ENCODE results near the gene ACTR1A.

Gene ACTR1A

GRCh38 chr10:102485093-102485784, 17.3 kb downstream of the ACTR1A start:
- H3K9me3 ChIP-seq (ENCODE audit: control insufficient read depth, insufficient read depth, low read length): no peaks in the 10 kb centered on the region
- no peak overlapping the region for H3K9ac ChIP-seq (ENCODE audit: low read depth, low read length)
- H3K36me3 ChIP-seq (ENCODE audit: insufficient read depth, low read length): peaks cover 46% of the 10 kb centered on the region
- no peaks in the 10 kb centered on the region for H3K4me1 ChIP-seq (ENCODE audit: insufficient read depth, low read length)

GRCh38 chr10:102484021-102484420, 18.5 kb downstream of the ACTR1A start:
- Histone ChIP-seq H3K4me1 (ENCODE audit: insufficient read depth, low read length) (no peaks in the 10 kb centered on the region), H3K36me3 (ENCODE audit: insufficient read depth, low read length) (peaks cover 46% of the 10 kb centered on the region), H3K9ac (ENCODE audit: low read depth, low read length) (no peak overlapping the region), H3K9me3 (ENCODE audit: control insufficient read depth, insufficient read depth, low read length) (no peaks in the 10 kb centered on the region)

- peaks cover 30% of the 10 kb centered on the region for H3K36me3 ChIP-seq (ENCODE audit: insufficient read depth, low read length)
- H3K4me1 ChIP-seq (ENCODE audit: insufficient read depth, low read length): no peaks in the 10 kb centered on the region
- no peaks in the 10 kb centered on the region for H3K9me3 ChIP-seq (ENCODE audit: control insufficient read depth, insufficient read depth, low read length)
- no peak overlapping the region for H3K9ac ChIP-seq (ENCODE audit: low read depth, low read length)
Observed at GRCh38 chr10:102480396-102480795, 22.1 kb downstream of the ACTR1A start.

GRCh38 chr10:102479651-102480050, 22.9 kb downstream of the ACTR1A start:
- peaks cover 26% of the 10 kb centered on the region for H3K36me3 ChIP-seq (ENCODE audit: insufficient read depth, low read length)
- H3K9me3 ChIP-seq (ENCODE audit: control insufficient read depth, insufficient read depth, low read length): no peaks in the 10 kb centered on the region
- H3K4me1 ChIP-seq (ENCODE audit: insufficient read depth, low read length): no peaks in the 10 kb centered on the region
- H3K9ac ChIP-seq (ENCODE audit: low read depth, low read length): no peak overlapping the region

GRCh38 chr10:102476466-102477141, 25.9 kb downstream of the ACTR1A start:
- Histone ChIP-seq H3K9ac (ENCODE audit: low read depth, low read length) (no peak overlapping the region), H3K9me3 (ENCODE audit: control insufficient read depth, insufficient read depth, low read length) (no peaks in the 10 kb centered on the region), H3K36me3 (ENCODE audit: insufficient read depth, low read length) (peaks cover 12% of the 10 kb centered on the region), H3K4me1 (ENCODE audit: insufficient read depth, low read length) (no peaks in the 10 kb centered on the region)

- H3K9me3 ChIP-seq (ENCODE audit: control insufficient read depth, insufficient read depth, low read length): no peaks in the 10 kb centered on the region
- peaks cover 2% of the 10 kb centered on the region for H3K36me3 ChIP-seq (ENCODE audit: insufficient read depth, low read length)
- no peak overlapping the region for H3K9ac ChIP-seq (ENCODE audit: low read depth, low read length)
- H3K4me1 ChIP-seq (ENCODE audit: insufficient read depth, low read length): no peaks in the 10 kb centered on the region
Observed at GRCh38 chr10:102475451-102476040, 27.0 kb downstream of the ACTR1A start.

- Histone ChIP-seq H3K9ac (ENCODE audit: low read depth, low read length) (no peak overlapping the region), H3K4me1 (ENCODE audit: insufficient read depth, low read length) (no peaks in the 10 kb centered on the region), H3K36me3 (ENCODE audit: insufficient read depth, low read length) (no peaks in the 10 kb centered on the region), H3K9me3 (ENCODE audit: control insufficient read depth, insufficient read depth, low read length) (no peaks in the 10 kb centered on the region)
Observed at GRCh38 chr10:102473445-102474331, 28.8 kb downstream of the ACTR1A start.

GRCh38 chr10:102470579-102471546, 31.6 kb downstream of the ACTR1A start:
- Histone ChIP-seq H3K36me3 (ENCODE audit: insufficient read depth, low read length) (no peaks in the 10 kb centered on the region), H3K9me3 (ENCODE audit: control insufficient read depth, insufficient read depth, low read length) (no peaks in the 10 kb centered on the region), H3K4me1 (ENCODE audit: insufficient read depth, low read length) (no peaks in the 10 kb centered on the region; the same call in 1 of the 2 replicates), H3K9ac (ENCODE audit: low read depth, low read length) (no peak overlapping the region)

- no peaks in the 10 kb centered on the region for H3K9me3 ChIP-seq (ENCODE audit: control insufficient read depth, insufficient read depth, low read length)
- no peak overlapping the region for H3K9ac ChIP-seq (ENCODE audit: low read depth, low read length)
- H3K4me1 ChIP-seq (ENCODE audit: insufficient read depth, low read length): peaks cover 3% of the 10 kb centered on the region; the same call in 1 of the 2 replicates
- no peaks in the 10 kb centered on the region for H3K36me3 ChIP-seq (ENCODE audit: insufficient read depth, low read length)
Observed at GRCh38 chr10:102468683-102469082, 33.8 kb downstream of the ACTR1A start.

GRCh38 chr10:102467971-102468438, 34.5 kb downstream of the ACTR1A start:
- peaks cover 6% of the 10 kb centered on the region; the same call in 1 of the 2 replicates for H3K4me1 ChIP-seq (ENCODE audit: insufficient read depth, low read length)
- no peak overlapping the region; the same call in 1 of the 2 replicates for H3K9ac ChIP-seq (ENCODE audit: low read depth, low read length)
- no peaks in the 10 kb centered on the region for H3K36me3 ChIP-seq (ENCODE audit: insufficient read depth, low read length)
- no peaks in the 10 kb centered on the region for H3K9me3 ChIP-seq (ENCODE audit: control insufficient read depth, insufficient read depth, low read length)

- H3K36me3 ChIP-seq (ENCODE audit: insufficient read depth, low read length): no peaks in the 10 kb centered on the region
- no peaks in the 10 kb centered on the region for H3K9me3 ChIP-seq (ENCODE audit: control insufficient read depth, insufficient read depth, low read length)
- H3K4me1 ChIP-seq (ENCODE audit: insufficient read depth, low read length): peaks cover 12% of the 10 kb centered on the region
- no peak overlapping the region for H3K9ac ChIP-seq (ENCODE audit: low read depth, low read length)
Observed at GRCh38 chr10:102467318-102467717, 35.2 kb downstream of the ACTR1A start.

GRCh38 chr10:102465466-102465865, 37.0 kb downstream of the ACTR1A start:
- Histone ChIP-seq H3K9me3 (ENCODE audit: control insufficient read depth, insufficient read depth, low read length) (no peaks in the 10 kb centered on the region), H3K4me1 (ENCODE audit: insufficient read depth, low read length) (peaks cover 22% of the 10 kb centered on the region), H3K36me3 (ENCODE audit: insufficient read depth, low read length) (no peaks in the 10 kb centered on the region), H3K9ac (ENCODE audit: low read depth, low read length) (no peak overlapping the region)

GRCh38 chr10:102463983-102464382, 38.5 kb downstream of the ACTR1A start:
- Histone ChIP-seq H3K4me1 (ENCODE audit: insufficient read depth, low read length) (peaks cover 24% of the 10 kb centered on the region), H3K9ac (ENCODE audit: low read depth, low read length) (peak overlapping the region; percentile 45; the same call in 1 of the 2 replicates), H3K36me3 (ENCODE audit: insufficient read depth, low read length) (no peaks in the 10 kb centered on the region), H3K9me3 (ENCODE audit: control insufficient read depth, insufficient read depth, low read length) (no peaks in the 10 kb centered on the region)
